ENCODE data around the gene OR4D1.
"Not testable (repeated sequence)": the region's sequence is repeated elsewhere in the genome, so short reads cannot be mapped to it uniquely, and the experiment has no call there.

The OR4D1 gene

DNA sequence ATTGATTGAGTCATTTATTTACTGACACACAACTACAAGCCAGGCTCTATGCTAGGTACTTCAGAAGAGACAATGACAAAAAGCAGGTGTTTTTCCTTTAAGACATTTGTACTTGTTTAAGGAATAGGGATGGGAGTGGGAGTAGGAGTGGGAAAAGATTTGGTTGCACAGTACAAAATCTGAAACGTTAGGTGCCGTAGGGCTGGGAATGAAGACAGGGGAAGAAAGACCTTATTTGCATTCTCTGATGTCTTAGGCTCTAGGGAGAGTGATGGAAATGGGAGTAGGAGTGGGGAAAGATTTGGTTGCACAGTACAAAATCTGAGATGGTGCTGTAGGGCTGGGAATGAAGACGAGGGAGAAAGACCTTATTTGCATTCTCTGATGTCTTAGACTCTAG, 28.7 kb upstream of the OR4D1 start:
- TF ChIP-seq Cebpa-rat (IDR thresholded peaks at IDR 0.05) = no peak
- H3K9me3 ChIP-seq = no peaks in the 10 kb centered on the region
- H3K27me3 ChIP-seq = no peaks in the 10 kb centered on the region
- no peaks in the 10 kb centered on the region for H3K36me3 ChIP-seq
- no peak overlapping the region for H3K4me2 ChIP-seq
- H3K27ac ChIP-seq = no peak overlapping the region
- H4K20me1 ChIP-seq = no peaks in the 10 kb centered on the region
- no peak overlapping the region for H3K4me3 ChIP-seq
- H3K9ac ChIP-seq = no peak overlapping the region
- no peaks in the 10 kb centered on the region for H3K4me1 ChIP-seq

DNA sequence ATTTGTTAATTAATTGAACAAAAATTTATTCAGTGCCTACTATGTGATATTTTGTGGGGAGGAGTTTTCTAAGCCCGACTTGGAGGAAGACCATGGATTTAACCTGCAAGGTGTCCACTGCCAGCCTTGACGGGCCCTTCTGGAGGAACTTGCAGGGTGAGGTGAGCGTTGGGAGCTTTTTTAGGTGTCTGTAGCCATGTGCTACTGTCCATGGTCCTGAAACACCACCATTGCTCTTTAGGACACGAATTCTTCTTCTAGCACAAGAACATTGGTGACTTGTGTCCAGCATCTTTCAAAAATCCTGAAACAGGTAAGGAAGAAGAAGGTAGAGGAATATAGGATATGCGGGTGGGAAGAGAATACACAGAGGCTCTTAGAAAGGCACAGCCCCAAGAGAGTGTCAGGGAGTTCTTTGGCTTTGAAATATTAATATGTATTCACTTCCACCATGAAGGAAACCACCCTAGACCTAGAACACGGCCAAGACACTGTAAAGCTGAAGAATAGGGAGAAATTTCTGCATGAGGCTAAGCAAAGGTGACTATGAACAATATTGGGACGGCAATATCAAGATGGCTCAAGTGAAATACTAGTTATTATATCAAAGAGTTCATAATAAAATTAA, 27.9 kb upstream of the OR4D1 start:
- Histone ChIP-seq H3K27ac (no peak overlapping the region), H3K9ac (no peak overlapping the region), H3K27me3 (no peaks in the 10 kb centered on the region), H4K20me1 (no peaks in the 10 kb centered on the region), H3K36me3 (no peaks in the 10 kb centered on the region), H3K4me2 (no peak overlapping the region), H3K9me3 (no peaks in the 10 kb centered on the region), H3K4me3 (no peak overlapping the region), H3K4me1 (no peaks in the 10 kb centered on the region)
- no peak for TF ChIP-seq Cebpa-rat (IDR thresholded peaks at IDR 0.05)

- H3K9me3 ChIP-seq = no peaks in the 10 kb centered on the region
- TF ChIP-seq Cebpa-rat (IDR thresholded peaks at IDR 0.05) = no peak
Measured at GRCh38 chr17:58121925-58122324, 26.3 kb upstream of the OR4D1 start.

GRCh38 chr17:58127846-58128245, 20.3 kb upstream of the OR4D1 start:
- no peaks in the 10 kb centered on the region for H4K20me1 ChIP-seq
- no peak overlapping the region for H3K27ac ChIP-seq
- no peak overlapping the region for H3K4me3 ChIP-seq
- H3K9me3 ChIP-seq = no peaks in the 10 kb centered on the region
- H3K9ac ChIP-seq = no peak overlapping the region
- TF ChIP-seq Cebpa-rat (IDR thresholded peaks at IDR 0.05) = no peak
- no peaks in the 10 kb centered on the region for H3K4me1 ChIP-seq
- no peak overlapping the region for H3K4me2 ChIP-seq
- no peaks in the 10 kb centered on the region for H3K36me3 ChIP-seq
- H3K27me3 ChIP-seq = no peaks in the 10 kb centered on the region

More at GRCh38 chr17:58121925-58122324, 26.3 kb upstream of the OR4D1 start:
- H3K4me2 ChIP-seq = no peak overlapping the region
- no peak overlapping the region for H3K4me3 ChIP-seq
- H3K27ac ChIP-seq = no peak overlapping the region
- H4K20me1 ChIP-seq = no peaks in the 10 kb centered on the region
- no peaks in the 10 kb centered on the region for H3K27me3 ChIP-seq
- no peaks in the 10 kb centered on the region for H3K4me1 ChIP-seq
- no peak overlapping the region for H3K9ac ChIP-seq
- H3K36me3 ChIP-seq = no peaks in the 10 kb centered on the region

GRCh38 chr17:58132697-58133096, 15.5 kb upstream of the OR4D1 start:
- H3K9me3 ChIP-seq, H3K4me3 ChIP-seq, H3K9ac ChIP-seq, H3K27ac ChIP-seq, H3K27me3 ChIP-seq, H4K20me1 ChIP-seq, H3K4me1 ChIP-seq, H3K36me3 ChIP-seq, H3K4me2 ChIP-seq: not testable (repeated sequence)

DNA sequence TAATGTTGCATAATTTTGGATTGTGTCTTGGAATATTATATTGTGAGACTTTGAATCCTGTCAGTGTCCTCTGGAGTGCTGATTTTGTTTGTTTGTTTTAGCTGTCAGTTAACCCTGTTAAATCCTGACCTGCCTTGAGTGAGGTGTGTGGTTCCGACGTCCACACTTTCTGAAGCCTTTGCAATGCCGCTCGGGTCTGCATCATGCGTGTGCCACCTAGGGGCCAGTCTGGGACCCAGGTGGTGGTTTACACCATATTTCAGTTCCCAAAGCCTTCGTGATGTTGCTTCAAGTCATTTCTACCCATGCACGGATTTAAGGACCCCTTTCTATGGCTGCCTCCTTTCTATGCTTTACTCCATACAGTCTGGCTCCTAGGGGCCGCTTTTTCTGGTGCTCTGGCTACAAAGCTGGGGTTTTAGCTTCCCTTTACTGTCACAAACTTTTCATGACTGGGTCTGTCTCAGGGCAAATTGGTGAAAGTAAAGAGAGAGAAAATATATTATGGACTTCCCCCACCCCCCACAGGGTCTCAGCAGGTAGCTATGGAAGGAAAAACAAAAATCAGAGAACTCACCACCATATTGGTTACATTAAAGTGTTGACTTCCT, 11.4 kb upstream of the OR4D1 start:
- no peaks in the 10 kb centered on the region for H3K4me1 ChIP-seq
- H4K20me1 ChIP-seq = no peaks in the 10 kb centered on the region
- H3K4me3 ChIP-seq = no peak overlapping the region
- H3K36me3 ChIP-seq = no peaks in the 10 kb centered on the region
- H3K27me3 ChIP-seq = no peaks in the 10 kb centered on the region
- H3K4me2 ChIP-seq = no peak overlapping the region
- TF ChIP-seq Cebpa-rat (IDR thresholded peaks at IDR 0.05) = no peak
- H3K27ac ChIP-seq = no peak overlapping the region
- no peaks in the 10 kb centered on the region for H3K9me3 ChIP-seq
- no peak overlapping the region for H3K9ac ChIP-seq

- Histone ChIP-seq H3K36me3 (no peaks in the 10 kb centered on the region), H3K27ac (no peak overlapping the region), H3K4me1 (no peaks in the 10 kb centered on the region), H3K4me3 (no peak overlapping the region), H3K4me2 (no peak overlapping the region), H3K27me3 (no peaks in the 10 kb centered on the region), H3K9ac (no peak overlapping the region), H4K20me1 (no peaks in the 10 kb centered on the region), H3K9me3 (peaks cover 29% of the 10 kb centered on the region)
- no peak for TF ChIP-seq Cebpa-rat (IDR thresholded peaks at IDR 0.05)
Measured at GRCh38 chr17:58141505-58141904, 6.7 kb upstream of the OR4D1 start.

GRCh38 chr17:58143335-58143734, 4.8 kb upstream of the OR4D1 start:
- H3K4me3 ChIP-seq, H4K20me1 ChIP-seq, H3K9ac ChIP-seq, H3K36me3 ChIP-seq, H3K27ac ChIP-seq, H3K4me1 ChIP-seq, H3K4me2 ChIP-seq, H3K27me3 ChIP-seq: not testable (repeated sequence)
- H3K9me3 ChIP-seq = peaks cover 29% of the 10 kb centered on the region

DNA sequence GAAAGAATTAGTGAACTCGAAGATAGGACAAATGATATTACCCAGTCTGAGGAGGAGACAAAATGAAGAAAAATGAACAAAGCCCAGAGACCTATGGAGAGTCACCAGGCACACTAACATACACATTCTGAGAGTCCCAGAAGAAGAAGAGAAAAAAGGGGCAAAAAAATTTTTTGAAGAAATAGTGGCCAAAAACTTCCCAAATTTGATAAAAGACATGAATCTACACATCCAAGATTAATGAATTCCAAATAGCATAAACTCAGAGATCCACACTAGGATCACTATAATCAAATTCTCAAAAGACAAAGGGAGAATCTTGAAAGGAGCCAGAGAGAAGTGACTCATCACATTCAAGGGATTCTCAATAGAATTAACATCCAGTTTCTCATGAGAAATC, 3.4 kb upstream of the OR4D1 start:
- TF ChIP-seq Cebpa-rat (IDR thresholded peaks at IDR 0.05) = no peak
- Histone ChIP-seq H4K20me1 (no peaks in the 10 kb centered on the region), H3K9me3 (peaks cover 29% of the 10 kb centered on the region), H3K27me3 (no peaks in the 10 kb centered on the region), H3K4me3 (no peak overlapping the region), H3K4me2 (no peak overlapping the region), H3K27ac (no peak overlapping the region), H3K4me1 (no peaks in the 10 kb centered on the region), H3K9ac (no peak overlapping the region), H3K36me3 (no peaks in the 10 kb centered on the region)

GRCh38 chr17:58148609-58149008, 425 bp downstream of the OR4D1 start:
- H3K27ac ChIP-seq = no peak overlapping the region
- no peak overlapping the region for H3K9ac ChIP-seq
- peaks cover 27% of the 10 kb centered on the region for H3K9me3 ChIP-seq
- no peak for TF ChIP-seq Cebpa-rat (IDR thresholded peaks at IDR 0.05)
- H3K4me3 ChIP-seq = no peak overlapping the region
- no peaks in the 10 kb centered on the region for H3K36me3 ChIP-seq
- H3K27me3 ChIP-seq = no peaks in the 10 kb centered on the region
- peaks cover 14% of the 10 kb centered on the region for H3K4me1 ChIP-seq
- H4K20me1 ChIP-seq = no peaks in the 10 kb centered on the region
- H3K4me2 ChIP-seq = no peak overlapping the region

- peaks cover 7% of the 10 kb centered on the region for H3K27me3 ChIP-seq
Measured at GRCh38 chr17:58150394-58150793, 2.2 kb downstream of the OR4D1 start.

More at GRCh38 chr17:58150394-58150793, 2.2 kb downstream of the OR4D1 start:
- TF ChIP-seq Cebpa-rat (IDR thresholded peaks at IDR 0.05) = no peak
- H3K9ac ChIP-seq = no peak overlapping the region
- H3K4me3 ChIP-seq = no peak overlapping the region
- no peaks in the 10 kb centered on the region for H3K36me3 ChIP-seq
- peaks cover 10% of the 10 kb centered on the region for H3K9me3 ChIP-seq
- H3K4me1 ChIP-seq = peaks cover 18% of the 10 kb centered on the region
- H3K4me2 ChIP-seq = no peak overlapping the region
- H3K27ac ChIP-seq = no peak overlapping the region
- H4K20me1 ChIP-seq = no peaks in the 10 kb centered on the region

All from BLaER1 (cell line).